H1 (cell line): Measurements from ENCODE around the gene CPSF4L. TPM values are rescaled to one million over a fixed set of nuclear protein-coding genes. Genes with fewer than 3 reads are reported as not detected.

ENCODE experiments used
- CTCF ChIA-PET: fragments of 300-600 bp; sonication (Branson Sonifier 250); formaldehyde crosslinking; loops from one replicate; lab custom pipeline; 2021; ENCODE audit not compliant: partially characterized antibody; lab: Charles Lee
- POLR2A ChIA-PET: fragments of 300-600 bp; sonication (Branson Sonifier 250); formaldehyde crosslinking; loops from one replicate; lab custom pipeline; 2021; ENCODE audit warnings: inconsistent platforms; ENCODE audit not compliant: partially characterized antibody; lab: Charles Lee
- DNase-seq, 2 experiments: peaks; one replicate each; pipeline versions ENCODE4 v3.0.0 to v3.0.0-alpha.2; 2010 to 2022; ENCODE audit warnings: low spot score in 2 of 2, low read depth in 1 of 2, mixed read lengths in 1 of 2
- FAIRE-seq: peaks from 2 replicates; lab custom pipeline; 2011; peaks lifted over from hg19 to GRCh38; lab: Jason Lieb, UNC
- H2AFZ ChIP-seq: 2 replicates; pipeline ENCODE4 v1.8.1; 2012; ENCODE audit warnings: low read length, inconsistent platforms
- H2AK5ac ChIP-seq: 2 replicates; pipeline ENCODE4 v1.6.1; 2013; ENCODE audit warnings: low read depth, low read length
- H2BK120ac ChIP-seq: replicated peaks from 2 replicates; pipeline ENCODE3; 2013; ENCODE audit warnings: low read depth, low read length, inconsistent platforms
- H2BK12ac ChIP-seq: 2 replicates; pipeline ENCODE4 v1.6.1; 2013; ENCODE audit warnings: low read depth, low read length
- H2BK15ac ChIP-seq: 2 replicates; pipeline ENCODE4 v1.6.1; 2013; ENCODE audit warnings: low read length
- H2BK20ac ChIP-seq: 2 replicates; pipeline ENCODE4 v1.6.1; 2013; ENCODE audit warnings: low read length
- H2BK5ac ChIP-seq: 2 replicates; pipeline ENCODE4 v1.6.1; 2013; ENCODE audit warnings: low read depth, low read length
- H3K14ac ChIP-seq: 2 replicates; pipeline ENCODE4 v1.6.1; 2013; ENCODE audit warnings: inconsistent platforms; ENCODE audit not compliant: insufficient read length
- H3K18ac ChIP-seq: 2 replicates; pipeline ENCODE4 v1.6.1; 2013; ENCODE audit warnings: low read length; ENCODE audit errors: extremely low read depth
- H3K23ac ChIP-seq: 2 replicates; pipeline ENCODE4 v1.6.1; 2013; ENCODE audit warnings: inconsistent platforms; ENCODE audit not compliant: insufficient read length
- H3K23me2 ChIP-seq: 2 replicates; pipeline ENCODE4 v1.6.1; 2013; ENCODE audit warnings: low read depth, low read length
- H3K27ac ChIP-seq: 2 replicates; pipeline ENCODE4 v1.6.1; 2011; ENCODE audit warnings: low read depth, low read length, inconsistent platforms
- H3K27me3 ChIP-seq, 4 experiments: replicated peaks in 1 of 4; 1 replicate in 1 of 4; 2 replicates in 3 of 4; pipeline versions ENCODE4 v1.6.1 to v1.8.1; 2011 to 2013; ENCODE audit warnings: low read length in 3 of 4, mild to moderate bottlenecking in 3 of 4, inconsistent platforms in 2 of 4, mixed read lengths in 2 of 4, moderate library complexity in 1 of 4; ENCODE audit not compliant: control insufficient read depth in 3 of 4, insufficient read depth in 3 of 4; ENCODE audit errors: extremely low read depth in 1 of 4
- H3K36me3 ChIP-seq, 4 experiments: 2 replicates each; pipeline versions ENCODE4 v1.6.1 to v1.8.1; 2011 to 2013; ENCODE audit warnings: mild to moderate bottlenecking in 4 of 4, low read length in 3 of 4, moderate library complexity in 2 of 4, control low read depth in 1 of 4, inconsistent platforms in 1 of 4; ENCODE audit not compliant: insufficient read depth in 4 of 4, control insufficient read depth in 2 of 4
- H3K4ac ChIP-seq: replicated peaks from 2 replicates; pipeline ENCODE3; 2013; ENCODE audit warnings: low read length, low read depth, mixed read lengths, inconsistent platforms; ENCODE audit not compliant: insufficient read length
- H3K4me1 ChIP-seq, 4 experiments: replicated peaks in 1 of 4; 1 replicate in 1 of 4; 2 replicates in 3 of 4; pipeline versions ENCODE4 v1.6.1 to v1.8.1; 2011 to 2013; ENCODE audit warnings: low read length in 3 of 4, inconsistent platforms in 2 of 4, mixed read lengths in 1 of 4; ENCODE audit not compliant: insufficient read depth in 4 of 4, control insufficient read depth in 3 of 4
- H3K4me2 ChIP-seq, 2 experiments: 2 replicates each; pipeline versions ENCODE4 v1.6.1 to v1.8.1; 2011 to 2013; ENCODE audit warnings: low read depth in 2 of 2, low read length in 2 of 2, control low read depth in 1 of 2, inconsistent platforms in 1 of 2, mild to moderate bottlenecking in 1 of 2; ENCODE audit not compliant: insufficient read depth in 1 of 2
- H3K4me3 ChIP-seq, 4 experiments: fragments of 200-600, 300-600 bp in 1 of 4; sonication (generic), shearing (Covaris generic), sonication (Bioruptor Twin) in 1 of 4; 2 replicates each; pipeline versions ENCODE4 v1.5.1 to v1.8.1; 2011 to 2016; ENCODE audit warnings: low read length in 4 of 4, low read depth in 3 of 4, control low read depth in 2 of 4, inconsistent platforms in 2 of 4, mild to moderate bottlenecking in 2 of 4, mixed read lengths in 1 of 4, moderate library complexity in 1 of 4; ENCODE audit not compliant: insufficient read depth in 2 of 4; ENCODE audit errors: extremely low read depth in 1 of 4
- H3K56ac ChIP-seq: replicated peaks from 2 replicates; pipeline ENCODE3; 2013; ENCODE audit warnings: low read depth, mild to moderate bottlenecking, mixed read lengths, low read length, inconsistent platforms; ENCODE audit not compliant: insufficient read length
- H3K79me1 ChIP-seq: 2 replicates; pipeline ENCODE4 v1.6.1; 2013; ENCODE audit warnings: low read depth, low read length, control low read depth
- H3K79me2 ChIP-seq, 2 experiments: 2 replicates each; pipeline versions ENCODE4 v1.6.1 to v1.8.1; 2012 to 2013; ENCODE audit warnings: low read length in 2 of 2, mild to moderate bottlenecking in 2 of 2, inconsistent platforms in 1 of 2; ENCODE audit not compliant: insufficient read depth in 2 of 2, control insufficient read depth in 1 of 2
- H3K9ac ChIP-seq, 4 experiments: replicated peaks in 1 of 4; 1 replicate in 1 of 4; 2 replicates in 3 of 4; pipeline versions ENCODE4 v1.6.1 to v1.8.1; 2011 to 2013; ENCODE audit warnings: low read depth in 3 of 4, low read length in 3 of 4, control low read depth in 2 of 4, mild to moderate bottlenecking in 2 of 4, moderate library complexity in 2 of 4, inconsistent platforms in 1 of 4; ENCODE audit errors: extremely low read depth in 1 of 4
- H3K9me3 ChIP-seq, 2 experiments: 2 replicates each; pipeline versions ENCODE4 v1.6.1 to v1.8.1; 2012 to 2013; ENCODE audit warnings: mild to moderate bottlenecking in 2 of 2, moderate library complexity in 2 of 2, control low read depth in 1 of 2, inconsistent platforms in 1 of 2, low read depth in 1 of 2, low read length in 1 of 2, mixed read lengths in 1 of 2; ENCODE audit not compliant: insufficient read depth in 2 of 2
- H4K20me1 ChIP-seq, 2 experiments: replicated peaks in 1 of 2; 2 replicates each; pipeline versions ENCODE3 to v1.8.1; 2011 to 2013; ENCODE audit warnings: inconsistent platforms in 2 of 2, low read length in 2 of 2, mild to moderate bottlenecking in 1 of 2; ENCODE audit not compliant: insufficient read depth in 2 of 2, control insufficient read depth in 1 of 2
- H4K5ac ChIP-seq: 2 replicates; pipeline ENCODE4 v1.6.1; 2013; ENCODE audit warnings: low read length, low read depth, mixed read lengths, inconsistent platforms; ENCODE audit not compliant: insufficient read length
- H4K8ac ChIP-seq: 2 replicates; pipeline ENCODE4 v1.8.0; 2013; ENCODE audit warnings: mild to moderate bottlenecking, moderate library complexity, low read length, inconsistent platforms; ENCODE audit not compliant: insufficient read depth; ENCODE audit errors: extremely low read depth
- H4K91ac ChIP-seq: replicated peaks from 2 replicates; pipeline ENCODE3; 2013; ENCODE audit warnings: low read length, mixed read lengths, inconsistent platforms; ENCODE audit not compliant: insufficient read length
- ASH2L ChIP-seq: fragments of 200-600, 300-600 bp; sonication (generic); IDR thresholded peaks from one replicate; pipeline ENCODE4 v1.7.1; 2017; ENCODE audit warnings: low read length
- WGBS, 2 experiments: shearing (Covaris generic) in 1 of 2; methylation state at CpG; one replicate each; pipeline versions ENCODE4 v1.1.6 to v1.1.7; 2013 to 2015; ENCODE audit warnings: low lambda C conversion rate in 2 of 2, mixed read lengths in 2 of 2, inconsistent platforms in 1 of 2, low coverage in 1 of 2, missing lambda C conversion rate in 1 of 2; ENCODE audit not compliant: insufficient replicate concordance in 2 of 2, insufficient coverage in 1 of 2, insufficient read length in 1 of 2; ENCODE audit errors: extremely low coverage in 1 of 2, missing lambda C conversion rate in 1 of 2; 5-methylcytosine and 5-hydroxymethylcytosine counted together
- polyA plus RNA-seq, 7 experiments: library from polyadenylated mRNA; depleted of rRNA in 3 of 7; stranded (reverse) in 5 of 7; unstranded in 2 of 7; fragments of >200 nt in 5 of 7; fragments of 200-250 nt in 2 of 7; gene quantifications; 1 replicate in 5 of 7; 2 replicates in 1 of 7; 4 replicates in 1 of 7; pipeline versions ENCODE4 v1.2.1 to v1.2.3, GENCODE V29; 2011 to 2013; ENCODE audit warnings: missing spikeins in 2 of 7, mixed read lengths in 2 of 7
- total RNA-seq: library from RNA; stranded (reverse); fragmentation: NEBNext Ultra II Directional; extraction: Animal tissue kit (Norgen Biotek cat#: 25700); gene quantifications from 2 replicates; pipeline ENCODE4 v1.2.1, GENCODE V29; 2021
- TF ChIP-seq, protein P1 (sequence below): IDR thresholded peaks from 2 replicates; pipeline ENCODE4 v1.6.1; 2012; ENCODE audit warnings: inconsistent platforms

CPSF4L gene
- total and polyA plus RNA-seq, 2 of the 8 experiments (the other 6 are each of a cell fraction or from before 2014, with no cell fraction given): not detected

- Histone ChIP-seq H3K79me1 (no peaks in the 10 kb centered on the region), H2AFZ (no peak overlapping the region), H4K5ac (no peak overlapping the region), H2BK12ac (no peak overlapping the region), H3K27me3 (no peaks in the 10 kb centered on the region; a peak in 1 of 7 replicates), H3K23ac (no peak overlapping the region), H3K4ac (no peak overlapping the region), H3K4me3 (no peak overlapping the region), H2BK5ac (no peak overlapping the region), H4K20me1 (no peaks in the 10 kb centered on the region), H3K9ac (no peak overlapping the region), H3K27ac (no peak overlapping the region), H3K79me2 (no peaks in the 10 kb centered on the region), H4K91ac (no peak overlapping the region), H3K4me2 (no peak overlapping the region), H3K9me3 (peaks cover 0 to 3% of the 10 kb centered on the region in 2 experiments; a peak in 1 of 4 replicates), H3K4me1 (no peaks in the 10 kb centered on the region), H4K8ac (no peak overlapping the region), H2BK20ac (no peak overlapping the region), H3K18ac (no peak overlapping the region), H2BK15ac (no peak overlapping the region), H3K14ac (no peak overlapping the region), H3K56ac (no peak overlapping the region), H3K23me2 (peaks cover 5% of the 10 kb centered on the region; the same call in 1 of the 2 replicates), H3K36me3 (no peaks in the 10 kb centered on the region), H2AK5ac (no peak overlapping the region), H2BK120ac (no peak overlapping the region)
- no peak for FAIRE-seq
- DNase-seq: no peak
- WGBS, 2 experiments: 83% methylated on average over 9 of the region's 9 CpGs; no CpG with 5 or more reads in 1 of the 2 experiments
- POLR2A ChIA-PET: interaction anchor here (0.7 to 1.5 kb wide), 4 partner anchors 9 to 93 kb away, joined by 3 to 5 read pairs (median 3); no protein-coding TSS in a partner anchor
- TF ChIP-seq, protein P1, sequence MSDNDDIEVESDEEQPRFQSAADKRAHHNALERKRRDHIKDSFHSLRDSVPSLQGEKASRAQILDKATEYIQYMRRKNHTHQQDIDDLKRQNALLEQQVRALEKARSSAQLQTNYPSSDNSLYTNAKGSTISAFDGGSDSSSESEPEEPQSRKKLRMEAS: no peak
- peak; percentile 42 for TF ChIP-seq ASH2L
- CTCF ChIA-PET: interaction anchor here (1.1 to 6.5 kb wide), 5 partner anchors 10 to 102 kb away, joined by 3 to 35 read pairs (median 5); no protein-coding TSS in a partner anchor
Observed at GRCh38 chr17:73268582-73269328, 7.1 kb upstream of the CPSF4L start.
